GDM1 (cell line): ENCODE data around the gene CACNA1H.

Experiments used
- DNase-seq: peaks from one replicate; lab custom pipeline; 2025; lab: John Stamatoyannopoulos, UW

CACNA1H gene

DNA sequence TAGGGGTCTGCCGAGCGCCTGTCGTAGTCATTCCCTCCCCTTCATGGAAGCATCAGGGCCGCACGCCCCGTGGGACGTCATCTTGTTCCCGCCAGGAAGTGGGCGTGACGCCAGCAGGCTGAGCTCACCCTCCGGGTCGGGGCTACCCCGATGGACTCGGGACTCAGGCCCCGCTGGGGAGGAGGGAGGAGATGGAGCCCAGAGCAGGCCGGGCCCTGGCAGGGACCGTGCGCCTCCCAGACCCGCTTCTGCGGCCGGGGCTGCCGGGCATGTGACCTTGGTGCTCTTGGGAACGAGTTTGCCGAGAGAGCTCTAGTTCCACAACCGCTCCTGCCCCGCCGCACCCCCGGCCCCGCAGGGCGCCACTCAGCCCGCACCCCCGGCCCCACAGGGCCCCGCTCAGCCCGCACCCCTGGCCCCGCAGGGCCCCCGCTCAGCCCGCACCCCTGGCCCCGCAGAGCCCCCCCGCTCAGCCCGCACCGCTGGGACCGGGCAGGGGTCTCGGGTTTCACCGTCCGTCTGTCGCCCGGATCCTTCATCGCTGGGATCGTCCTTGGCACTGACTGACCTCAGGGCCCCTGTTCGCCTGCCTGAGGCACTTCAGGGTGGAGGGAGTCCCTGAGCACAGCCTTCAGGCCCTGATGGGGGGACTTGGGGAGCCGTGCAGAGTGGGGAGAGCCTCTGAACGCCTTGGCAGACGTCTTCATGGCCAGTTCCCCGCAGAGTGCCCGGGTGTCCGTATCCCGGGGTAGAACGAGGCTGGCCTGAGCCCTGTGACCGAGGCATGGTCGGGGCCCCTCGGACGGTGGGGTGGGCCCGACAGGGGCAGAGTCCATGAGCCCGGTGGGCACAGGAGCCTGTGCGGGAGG lies 5.8 kb downstream of the CACNA1H start:
- no peak for DNase-seq

DNA sequence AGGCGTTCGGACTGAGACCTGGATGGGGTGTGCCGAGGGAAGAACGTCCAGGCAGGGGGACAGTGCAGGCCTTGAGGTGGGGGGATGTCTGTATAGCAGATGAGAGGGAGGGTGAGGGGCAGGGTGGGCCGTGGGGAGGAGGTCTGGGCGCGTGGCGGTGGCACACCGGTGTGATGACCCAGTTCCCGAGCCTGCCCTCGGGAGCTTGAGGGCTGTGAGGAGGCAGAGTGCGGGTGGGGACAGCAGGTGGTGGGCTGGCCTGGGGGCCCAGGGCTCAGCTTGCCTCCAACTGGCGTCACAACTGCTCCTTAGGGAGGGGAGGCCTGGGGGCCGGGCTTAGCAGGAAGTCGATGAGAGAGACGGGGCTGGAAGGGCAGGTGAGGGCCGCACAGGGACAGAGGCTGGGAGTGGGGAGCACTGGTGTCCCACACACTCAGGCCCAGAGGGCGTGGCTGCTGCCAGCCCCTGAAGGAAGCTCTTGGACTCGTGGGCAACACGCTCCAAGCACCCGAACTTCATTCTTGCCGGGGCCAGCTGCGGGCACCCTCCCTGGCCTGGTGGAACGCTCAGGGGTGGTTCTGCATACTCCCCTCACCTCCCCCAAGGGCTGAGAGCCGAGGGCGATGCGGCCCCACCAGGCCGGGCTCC lies 6.5 kb downstream of the CACNA1H start:
- DNase-seq, result no peak

DNA sequence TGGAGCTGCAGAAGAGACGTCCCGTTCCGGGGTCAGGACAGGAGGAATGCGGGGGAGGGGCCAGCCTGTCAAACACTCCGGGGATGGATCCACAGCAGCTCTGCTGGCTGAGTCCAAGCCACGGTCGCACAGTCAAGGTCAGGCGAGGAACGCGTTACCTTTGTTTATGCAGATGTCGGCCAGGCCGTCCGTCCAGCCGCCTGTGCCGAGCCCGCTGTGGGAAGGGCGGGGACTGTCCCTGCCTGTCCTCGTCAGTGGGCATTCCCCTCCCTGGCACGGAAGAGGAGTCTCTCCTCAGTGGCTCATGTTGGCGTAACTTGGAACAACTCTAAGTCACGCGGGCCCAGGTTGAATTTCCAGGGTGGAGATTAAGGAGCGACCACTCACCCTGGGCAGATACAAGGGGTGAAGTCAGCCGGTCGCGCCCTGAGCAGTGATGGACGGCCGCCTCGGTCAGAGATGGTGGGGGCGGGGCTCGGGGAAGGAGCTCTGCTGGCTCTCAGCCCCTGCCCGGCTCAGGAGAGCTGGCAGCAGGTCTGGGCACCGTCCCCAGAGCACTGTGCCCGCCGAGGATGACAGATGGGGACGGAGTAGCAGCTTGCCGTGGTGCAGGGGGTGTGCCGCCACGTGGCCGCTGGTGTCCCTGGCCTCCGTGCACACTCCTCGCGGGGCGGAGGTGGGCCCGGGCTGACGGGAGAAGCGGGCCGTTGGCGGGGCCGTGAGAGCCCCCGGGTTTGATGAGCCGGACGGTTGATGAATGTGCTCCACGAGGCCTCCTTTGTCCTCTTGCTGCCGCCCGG lies 7.3 kb downstream of the CACNA1H start:
- DNase-seq, result no peak

DNA sequence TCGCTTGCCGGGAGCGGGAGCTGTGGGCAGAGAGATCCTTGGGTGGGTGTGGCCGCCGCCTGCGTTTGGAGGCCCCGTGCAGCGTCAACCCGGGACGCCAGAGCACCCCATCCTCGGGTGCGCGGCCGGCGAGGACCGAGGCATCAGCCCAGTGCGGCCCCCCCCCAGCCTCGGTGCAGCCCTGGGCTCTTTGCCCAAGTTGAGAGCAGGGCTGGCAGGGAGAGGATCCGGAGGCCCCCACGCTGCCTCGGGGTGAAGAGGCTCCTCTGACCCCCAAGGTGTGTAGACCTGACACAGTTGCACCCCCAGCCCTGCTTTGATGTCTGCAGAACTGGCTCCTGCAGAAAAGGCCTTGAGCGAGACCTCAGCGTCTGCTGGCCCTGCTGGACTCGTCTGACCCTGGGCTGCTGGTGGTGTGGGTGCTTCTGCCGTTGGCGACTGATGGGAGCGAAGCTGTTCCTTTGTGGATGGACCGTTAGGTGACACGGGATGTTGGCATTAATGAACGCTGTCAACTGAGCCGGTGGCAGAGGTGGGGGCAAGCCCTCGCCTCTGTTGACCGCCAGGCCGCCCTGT lies 8.0 kb downstream of the CACNA1H start:
- DNase-seq, result no peak

DNA sequence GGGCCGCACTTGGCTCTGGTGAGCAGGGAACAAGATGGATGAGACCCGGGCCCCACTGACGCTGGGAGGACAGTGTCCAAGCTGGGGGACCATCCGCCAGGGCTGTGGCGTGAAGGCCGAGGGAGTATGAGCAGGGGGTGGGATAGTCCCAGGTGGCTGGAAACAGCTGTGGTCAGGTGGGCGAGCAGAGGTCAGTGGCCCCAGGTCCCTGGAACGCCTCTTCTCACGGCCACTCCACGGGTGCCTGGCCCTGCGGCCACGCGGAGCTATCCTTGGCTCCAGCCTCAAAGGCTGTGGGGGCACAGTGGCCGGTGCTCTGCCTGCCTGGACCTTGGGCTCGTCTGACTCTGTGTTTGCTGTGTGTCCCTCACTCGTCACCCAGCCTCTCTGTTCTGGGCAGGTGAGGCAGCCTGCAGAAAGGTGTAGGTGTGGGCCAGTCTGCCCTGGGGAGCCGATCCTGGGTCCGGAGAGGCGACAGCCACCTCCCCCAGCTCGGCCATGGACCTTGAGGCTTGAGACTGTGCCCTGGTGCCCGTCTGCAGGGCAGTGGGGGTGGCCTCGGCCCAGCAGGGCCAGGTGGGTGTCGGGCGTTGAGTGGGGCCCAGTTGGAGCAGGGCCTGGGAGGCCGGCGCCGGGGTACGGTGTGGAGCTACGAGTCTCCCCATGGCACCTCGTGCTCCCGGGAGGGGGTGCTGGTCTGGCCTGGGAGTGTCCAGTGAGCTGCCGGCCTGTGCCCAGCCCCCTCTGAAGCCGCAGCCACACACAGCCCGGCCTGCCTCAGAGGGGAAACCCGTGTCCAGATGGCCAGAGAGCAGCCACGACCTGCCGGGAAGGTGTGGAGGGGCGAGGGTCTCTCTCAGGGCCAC lies 10.0 kb downstream of the CACNA1H start:
- DNase-seq, result no peak

DNA sequence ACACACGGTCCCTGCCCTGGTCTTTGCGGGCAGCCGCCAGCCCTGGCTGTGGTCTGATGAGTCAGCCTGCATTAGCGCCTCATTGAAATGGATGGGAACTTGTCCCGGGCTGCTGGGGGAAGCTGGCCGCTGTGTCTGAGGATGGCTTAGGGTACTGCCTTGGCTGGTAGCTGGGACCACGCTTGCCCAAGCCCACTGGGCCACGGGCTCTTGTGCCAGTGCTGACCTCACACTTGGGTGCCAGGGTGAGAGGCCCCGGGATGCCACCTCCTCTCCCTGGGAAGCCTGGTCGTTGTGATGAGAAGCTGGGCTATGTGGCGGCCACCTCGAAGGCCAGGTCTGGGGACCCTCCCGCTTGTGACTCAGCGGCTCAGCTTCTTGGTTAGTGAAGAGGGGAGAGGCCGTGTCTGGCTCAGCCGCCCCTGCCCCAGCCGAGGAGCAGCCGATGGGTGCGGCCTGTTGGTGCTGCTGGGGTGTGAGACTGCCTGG lies 10.7 kb downstream of the CACNA1H start:
- DNase-seq, result no peak

DNA sequence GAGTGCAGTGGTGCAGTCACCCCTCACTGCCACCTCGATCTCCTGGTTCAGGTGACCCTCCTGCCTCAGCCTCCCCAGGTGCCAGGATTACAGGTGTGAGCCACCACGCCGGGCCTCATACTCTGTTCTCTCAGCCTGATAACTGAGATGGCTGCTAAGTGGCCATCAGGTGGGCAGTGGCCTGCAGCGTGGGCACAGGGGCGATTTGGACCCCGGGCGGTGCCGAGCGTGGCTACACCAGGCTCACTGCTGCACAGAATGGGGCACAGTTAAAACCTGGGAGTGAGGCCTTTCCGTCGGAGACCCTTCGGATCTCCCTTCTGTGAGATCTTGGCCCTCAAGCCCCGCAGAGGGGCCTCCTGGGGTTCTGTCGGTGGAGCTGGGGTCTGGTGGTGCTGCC lies 11.5 kb downstream of the CACNA1H start:
- DNase-seq, result no peak

DNA sequence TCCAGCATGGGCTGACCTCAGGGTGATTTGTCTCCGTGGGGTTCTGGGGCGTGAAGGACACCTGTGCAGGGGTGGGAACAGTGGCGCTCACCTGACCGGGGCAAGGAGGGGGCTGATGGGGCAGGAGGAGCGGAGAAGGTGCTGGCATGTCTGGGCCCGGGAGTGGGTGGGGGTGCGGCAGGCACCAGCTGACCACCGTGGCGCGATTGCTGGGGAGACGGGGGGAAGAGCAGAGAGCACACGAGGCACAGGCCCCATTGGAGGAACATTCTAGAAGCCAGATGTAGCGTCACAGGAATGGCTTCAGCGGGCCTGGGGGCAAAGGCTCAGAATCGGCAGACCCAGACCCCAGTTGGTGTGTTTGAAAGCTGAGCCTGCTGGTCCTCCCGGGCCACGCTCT lies 12.1 kb downstream of the CACNA1H start:
- DNase-seq, result no peak

DNA sequence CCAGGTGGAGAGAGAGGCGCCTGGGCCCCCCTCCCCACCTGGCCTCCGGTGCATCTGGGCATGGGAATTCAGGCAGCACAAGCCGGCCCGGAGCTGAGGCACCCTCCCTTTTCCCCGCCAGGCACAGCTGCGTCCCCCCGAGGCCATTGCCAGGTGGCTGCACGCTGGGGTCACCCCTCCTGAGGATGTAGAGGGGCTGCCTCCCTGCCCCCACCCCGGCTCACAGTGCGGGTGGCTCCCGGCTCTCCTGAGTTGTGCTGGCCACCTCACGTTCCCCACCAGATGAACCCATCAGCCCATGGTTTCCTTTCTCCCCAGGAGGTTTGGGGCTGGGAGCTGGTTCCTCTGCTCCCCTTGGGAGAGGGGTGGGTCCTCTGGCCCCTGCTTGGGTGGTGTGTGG lies 12.6 kb downstream of the CACNA1H start:
- DNase-seq, result no peak

DNA sequence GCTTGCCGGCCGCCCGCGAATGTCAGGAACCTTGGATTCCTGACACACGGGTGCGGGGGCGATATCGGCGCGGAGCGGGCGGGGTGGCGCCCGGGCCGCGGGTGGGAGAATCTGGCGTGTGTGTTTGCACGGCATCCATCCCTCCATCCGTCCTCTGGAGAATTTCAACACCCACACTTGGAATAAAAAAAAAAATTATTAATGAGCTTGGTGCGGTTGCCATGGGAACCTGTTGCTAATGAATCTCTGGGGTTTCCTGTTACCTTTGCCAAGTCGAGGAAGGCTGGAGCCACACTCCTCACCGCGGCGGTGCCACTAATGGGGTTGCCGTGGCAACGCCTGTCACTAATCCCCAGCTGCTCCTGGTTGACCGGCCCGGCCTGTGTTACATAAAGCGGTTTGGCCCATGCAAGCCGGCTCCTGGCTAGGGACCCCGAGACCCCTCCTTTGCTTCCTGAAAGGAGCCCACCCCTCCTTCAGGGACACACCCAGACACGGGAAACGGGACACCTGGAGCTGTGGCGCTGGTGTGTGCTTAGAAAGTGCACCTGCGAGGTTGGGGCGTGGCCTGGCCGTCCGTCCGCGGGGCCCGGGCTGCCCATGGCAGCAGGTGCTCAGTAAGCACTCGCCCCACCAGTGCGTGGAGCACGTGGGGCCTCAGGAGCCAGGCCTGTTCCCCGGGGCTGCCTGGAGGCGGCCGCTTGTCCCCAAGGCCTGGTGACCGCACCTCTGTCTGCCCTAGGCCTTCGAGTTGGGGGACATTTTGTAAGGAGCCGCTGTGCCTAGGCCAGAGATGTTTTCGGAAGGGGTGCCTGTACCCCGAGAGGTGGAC lies 14.6 kb downstream of the CACNA1H start:
- no peak for DNase-seq

DNA sequence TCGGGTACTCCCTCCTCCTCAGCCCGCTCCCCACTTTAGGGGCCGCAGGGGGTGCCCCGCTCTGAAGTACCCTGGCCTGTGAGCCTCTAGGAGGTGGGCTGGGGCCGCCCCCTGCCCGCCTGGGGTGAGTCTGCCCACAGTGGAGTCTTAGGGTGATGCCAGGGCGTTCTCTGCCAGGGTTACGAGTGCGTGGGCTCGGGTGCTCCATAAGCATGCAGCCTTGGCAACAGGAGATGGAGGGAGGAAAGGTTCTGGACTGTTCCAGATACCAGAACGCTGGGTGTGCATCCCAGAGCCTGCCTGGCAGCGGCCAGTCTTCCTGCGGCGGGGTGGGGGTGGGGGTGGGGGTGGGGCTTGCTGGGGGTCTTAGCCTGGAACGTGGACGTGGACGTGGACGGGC lies 15.9 kb downstream of the CACNA1H start:
- DNase-seq, result no peak

DNA sequence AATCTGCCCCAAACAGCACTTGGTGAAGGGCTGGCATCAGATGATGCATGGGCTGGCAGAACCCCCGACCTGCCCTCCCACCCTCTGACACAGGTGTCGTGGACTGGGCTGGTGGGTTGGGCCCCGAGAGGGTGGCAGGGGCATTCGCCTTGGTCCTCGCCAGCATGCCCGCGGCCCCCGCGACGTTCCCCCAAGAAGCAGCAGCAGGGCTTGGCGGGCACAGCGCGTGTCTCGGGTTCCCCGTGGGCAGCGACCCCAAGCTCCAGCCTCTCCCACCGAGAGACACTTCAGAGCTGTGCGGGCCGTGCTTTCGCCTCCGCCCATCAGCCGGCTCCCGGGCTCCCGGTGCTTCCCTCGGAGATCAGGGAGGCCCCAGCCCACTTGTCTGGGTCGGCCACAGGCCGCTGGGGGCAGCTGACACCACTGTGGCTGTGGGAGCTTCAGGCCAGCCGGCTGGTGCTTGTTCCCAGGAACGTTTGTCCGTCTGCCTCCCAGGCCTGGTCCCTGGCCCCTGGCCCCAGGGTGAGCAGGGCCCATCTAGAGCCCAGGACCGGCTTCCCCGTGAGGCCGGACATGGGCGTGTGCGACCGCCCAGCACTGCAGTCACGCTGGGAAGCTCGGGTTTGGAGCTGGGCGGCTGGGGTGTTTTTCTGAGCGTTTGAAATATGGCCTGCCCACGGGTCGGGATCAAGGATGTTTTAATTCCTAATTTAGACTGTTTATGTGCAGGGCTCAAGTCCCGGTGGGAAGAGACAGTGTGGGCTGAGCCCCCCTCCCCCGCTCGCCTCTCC lies 16.6 kb downstream of the CACNA1H start:
- DNase-seq, result no peak

DNA sequence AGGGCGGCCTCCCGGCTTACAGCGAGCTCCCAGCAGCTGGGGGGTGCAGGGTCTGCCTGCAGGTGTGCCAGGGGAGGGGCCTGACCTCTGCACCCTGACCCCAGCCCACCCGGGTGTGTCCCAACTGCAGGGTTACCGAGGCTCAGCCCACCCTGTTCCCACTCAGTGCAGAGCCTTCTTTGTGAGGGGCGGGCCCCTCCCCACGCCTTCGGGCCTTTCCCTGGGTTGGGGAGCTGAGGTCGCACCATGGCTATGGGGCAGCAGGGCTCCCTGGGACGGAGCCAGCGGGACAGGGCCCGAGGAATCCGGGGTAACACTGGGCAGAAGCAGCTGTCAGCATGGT lies 17.1 kb downstream of the CACNA1H start:
- DNase-seq, result no peak

DNA sequence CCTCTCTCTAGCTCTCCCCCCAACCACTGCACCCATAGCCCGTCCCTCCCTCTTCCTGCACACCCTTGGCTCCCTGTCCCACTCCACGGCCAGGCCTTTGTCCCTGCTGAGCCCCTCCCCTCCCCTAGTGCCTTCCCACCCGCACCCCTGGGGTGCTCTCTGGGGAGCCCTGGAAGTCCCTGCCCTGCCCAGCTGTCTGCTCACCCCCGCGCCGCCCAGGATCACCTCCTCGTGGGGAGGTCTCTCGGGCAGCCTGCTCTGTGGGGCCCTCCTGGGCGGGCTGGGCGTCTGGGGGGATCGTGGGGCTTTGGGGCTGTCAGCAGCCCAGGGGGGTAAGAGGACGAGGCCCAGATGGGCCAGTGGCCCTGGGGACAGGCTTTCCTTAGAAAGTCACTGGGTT lies 18.1 kb downstream of the CACNA1H start:
- DNase-seq, result no peak

DNA sequence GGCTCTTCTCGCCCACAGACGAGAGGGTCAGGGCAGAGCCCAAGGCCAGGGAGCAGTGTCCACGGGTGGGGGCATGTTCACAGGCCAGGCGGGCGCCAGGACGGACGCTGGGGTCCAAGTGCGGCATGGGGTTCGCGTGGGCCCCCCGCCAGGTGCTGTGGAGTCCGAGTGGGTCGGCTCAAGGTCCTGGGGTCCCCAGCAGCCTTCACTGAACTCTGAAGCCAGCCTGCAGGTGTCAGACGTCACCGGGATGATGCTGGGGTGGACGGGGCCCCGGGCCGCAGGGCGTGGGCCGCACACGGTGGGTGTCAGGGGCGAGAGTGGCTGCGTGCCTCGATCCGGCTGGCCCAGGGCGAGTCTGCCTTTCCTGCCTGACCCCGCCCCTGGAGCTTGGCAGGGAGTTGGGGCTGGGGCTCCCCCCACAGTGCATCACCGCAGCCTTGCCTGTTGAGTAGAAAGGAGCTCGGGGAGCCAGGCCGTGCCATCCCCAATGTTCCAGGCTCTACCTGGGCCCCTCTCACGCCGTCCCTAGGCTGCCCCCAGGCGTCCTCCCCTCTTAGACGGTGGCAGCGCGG lies 19.0 kb downstream of the CACNA1H start:
- no peak for DNase-seq

DNA sequence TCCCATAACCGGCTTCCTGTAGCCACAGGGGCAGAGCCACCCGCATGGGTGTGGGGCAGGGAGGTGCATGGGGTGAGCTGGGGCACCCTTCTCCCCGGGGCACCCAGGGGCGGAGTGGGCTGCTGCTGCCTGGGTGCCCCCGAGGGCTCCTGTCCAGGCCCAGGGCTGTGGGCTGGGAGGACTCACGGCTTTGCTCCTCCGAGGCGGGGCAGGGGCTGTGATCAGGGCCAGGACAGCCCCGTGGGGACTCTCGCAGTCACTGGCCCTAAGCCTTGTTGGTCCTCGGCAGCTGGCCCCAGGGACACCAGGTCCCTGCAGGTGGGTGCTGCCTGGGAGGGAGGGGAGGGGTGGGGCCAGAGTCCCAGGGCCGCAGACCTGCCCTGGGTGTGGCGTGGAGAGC lies 19.7 kb downstream of the CACNA1H start:
- DNase-seq, result no peak

DNA sequence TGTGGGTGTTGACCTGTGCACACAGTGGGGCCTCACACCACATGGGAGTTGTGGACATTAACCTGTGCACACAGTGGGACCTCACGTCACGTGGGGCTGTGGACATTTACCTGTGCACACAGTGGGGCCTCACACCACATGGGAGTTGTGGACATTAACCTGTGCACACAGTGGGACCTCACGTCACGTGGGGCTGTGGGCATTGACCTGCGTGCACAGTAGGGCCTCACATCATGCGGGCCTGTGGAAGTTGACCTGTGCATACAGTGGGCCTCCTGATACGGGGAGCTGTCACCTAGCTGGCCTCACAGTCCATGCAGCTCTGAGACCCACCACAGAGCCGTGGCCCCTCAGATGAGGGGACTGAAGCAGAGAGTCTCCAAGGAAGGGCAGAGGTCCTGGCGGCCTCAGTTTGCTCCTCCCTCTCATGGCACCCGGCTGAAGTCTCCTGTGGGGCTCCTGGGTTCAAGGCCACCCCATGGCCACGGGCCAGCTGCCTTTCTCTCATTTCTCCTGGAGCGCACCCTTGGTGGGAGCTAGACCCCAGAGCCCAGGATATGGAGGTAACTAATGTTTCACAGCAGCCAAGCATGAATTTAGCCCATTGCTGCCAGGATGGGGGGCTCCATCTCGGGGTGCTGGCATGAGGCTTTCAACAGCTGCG lies 21.0 kb downstream of the CACNA1H start:
- DNase-seq, result no peak

DNA sequence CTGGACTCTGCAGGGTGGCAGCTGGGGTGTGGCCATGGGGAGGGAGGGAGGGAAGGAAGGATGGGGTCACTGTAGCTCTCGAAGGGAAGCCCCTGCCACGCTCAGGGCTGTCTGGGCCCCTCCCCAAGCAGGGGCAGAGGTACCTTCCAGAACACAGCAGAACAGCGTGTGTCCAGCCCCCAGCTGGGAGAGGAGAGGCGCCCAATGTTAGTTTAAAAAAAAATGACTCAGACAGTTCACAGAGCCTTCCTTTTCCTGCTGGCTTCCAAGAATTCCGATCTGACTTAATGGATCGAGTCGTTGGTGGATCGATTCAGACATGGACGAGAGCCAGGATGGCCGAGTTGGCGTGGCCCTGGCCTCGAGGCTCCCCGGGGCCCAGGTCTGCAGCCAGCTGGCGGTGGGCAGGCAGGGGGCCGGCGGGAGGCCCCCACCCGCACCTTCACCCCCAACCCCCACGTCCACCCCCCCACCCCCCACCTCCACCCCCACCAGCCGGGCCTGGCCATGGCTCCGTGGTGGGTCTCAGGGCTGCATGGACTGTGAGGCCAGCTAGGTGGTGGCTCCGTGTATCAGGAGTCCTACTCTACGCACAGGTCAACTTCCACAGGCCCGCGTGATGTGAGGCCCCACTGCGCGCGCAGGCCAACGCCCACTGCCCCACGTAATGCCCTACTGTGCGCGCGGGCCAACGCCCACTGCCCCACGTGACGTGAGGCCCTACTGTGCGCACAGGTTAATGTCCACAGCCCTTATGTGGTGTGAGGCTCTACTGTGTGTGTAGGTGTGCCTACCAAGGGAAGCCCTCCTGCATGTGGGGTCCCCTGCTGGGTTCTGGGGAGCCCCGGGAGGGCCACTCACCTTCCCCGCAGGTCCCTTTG lies 21.8 kb downstream of the CACNA1H start:
- DNase-seq, result no peak
